Measurements from ENCODE around the gene ANXA2R.

DNA sequence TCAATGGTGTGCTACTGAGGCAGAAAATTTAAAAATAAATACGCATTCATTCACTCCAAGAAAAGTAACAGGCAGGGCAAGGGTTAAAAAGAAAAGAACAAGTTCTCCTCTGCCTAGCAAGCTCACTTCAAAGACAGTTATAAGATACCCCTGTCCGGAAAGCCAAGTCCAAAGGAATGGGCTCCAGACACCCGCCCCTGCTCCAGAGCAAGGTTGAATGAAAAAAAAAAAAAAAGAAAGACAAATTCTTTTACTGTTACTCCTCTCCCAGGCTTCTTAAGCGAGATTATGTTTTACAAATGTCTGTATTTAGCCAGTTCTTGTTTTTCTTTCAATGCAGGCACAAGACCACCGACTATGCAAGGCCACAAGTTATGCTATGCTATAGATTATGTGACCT is 9.1 kb upstream of the ANXA2R start:
- TF ChIP-seq, protein P1, sequence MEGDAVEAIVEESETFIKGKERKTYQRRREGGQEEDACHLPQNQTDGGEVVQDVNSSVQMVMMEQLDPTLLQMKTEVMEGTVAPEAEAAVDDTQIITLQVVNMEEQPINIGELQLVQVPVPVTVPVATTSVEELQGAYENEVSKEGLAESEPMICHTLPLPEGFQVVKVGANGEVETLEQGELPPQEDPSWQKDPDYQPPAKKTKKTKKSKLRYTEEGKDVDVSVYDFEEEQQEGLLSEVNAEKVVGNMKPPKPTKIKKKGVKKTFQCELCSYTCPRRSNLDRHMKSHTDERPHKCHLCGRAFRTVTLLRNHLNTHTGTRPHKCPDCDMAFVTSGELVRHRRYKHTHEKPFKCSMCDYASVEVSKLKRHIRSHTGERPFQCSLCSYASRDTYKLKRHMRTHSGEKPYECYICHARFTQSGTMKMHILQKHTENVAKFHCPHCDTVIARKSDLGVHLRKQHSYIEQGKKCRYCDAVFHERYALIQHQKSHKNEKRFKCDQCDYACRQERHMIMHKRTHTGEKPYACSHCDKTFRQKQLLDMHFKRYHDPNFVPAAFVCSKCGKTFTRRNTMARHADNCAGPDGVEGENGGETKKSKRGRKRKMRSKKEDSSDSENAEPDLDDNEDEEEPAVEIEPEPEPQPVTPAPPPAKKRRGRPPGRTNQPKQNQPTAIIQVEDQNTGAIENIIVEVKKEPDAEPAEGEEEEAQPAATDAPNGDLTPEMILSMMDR (IDR thresholded peaks at IDR 0.05; ENCODE audit: poor library complexity), result no peak
- TF ChIP-seq EZH2 (IDR thresholded peaks at IDR 0.05; ENCODE audit: borderline replicate concordance) (no peak), EZH2phosphoT487 (IDR thresholded peaks at IDR 0.05; ENCODE audit: low read depth, severe bottlenecking, unreplicated experiment) (no peak)
